Spleen (tissue), 11 donors: Measurements from ENCODE around the gene GMDS. TPM values are rescaled to one million over a fixed set of nuclear protein-coding genes. Genes with fewer than 3 reads are reported as not detected.

Experiments used
- DNase-seq: peaks from one replicate; pipeline ENCODE4 v3.0.0-alpha.2; 2020
- H3K27ac ChIP-seq, 8 donors: fragments of 200-600 bp; sonication (generic) in 7 of 8; 1 replicate in 4 of 8; 2 replicates in 4 of 8; pipeline versions ENCODE4 v1.5.0 to v1.8.0; 2016 to 2021; ENCODE audit warnings: inconsistent platforms in 4 of 8, mild to moderate bottlenecking in 4 of 8, moderate library complexity in 1 of 8
- H3K27me3 ChIP-seq, 7 donors: fragments of 200-600 bp; sonication (generic) in 6 of 7; replicated peaks in 1 of 7; 1 replicate in 4 of 7; 2 replicates in 3 of 7; pipeline versions ENCODE4 v1.5.0 to v1.8.0; 2016 to 2021; ENCODE audit warnings: inconsistent platforms in 3 of 7, mild to moderate bottlenecking in 1 of 7
- H3K36me3 ChIP-seq, 6 donors: fragments of 200-600 bp; sonication (generic) in 5 of 6; 1 replicate in 4 of 6; 2 replicates in 2 of 6; pipeline versions ENCODE4 v1.5.0 to v1.8.0; 2016 to 2021; ENCODE audit warnings: inconsistent platforms in 2 of 6
- H3K4me1 ChIP-seq, 6 donors: fragments of 200-600 bp; sonication (generic) in 5 of 6; 1 replicate in 3 of 6; 2 replicates in 3 of 6; pipeline versions ENCODE4 v1.5.0 to v1.8.0; 2016 to 2021; ENCODE audit warnings: inconsistent platforms in 3 of 6
- H3K4me3 ChIP-seq, 8 donors: fragments of 200-600 bp; sonication (generic) in 7 of 8; 1 replicate in 4 of 8; 2 replicates in 4 of 8; pipeline versions ENCODE4 v1.5.0 to v1.8.0; 2016 to 2021; ENCODE audit warnings: inconsistent platforms in 4 of 8, mild to moderate bottlenecking in 4 of 8, moderate library complexity in 2 of 8
- H3K9me3 ChIP-seq, 8 donors: fragments of 200-600 bp; sonication (generic) in 7 of 8; 1 replicate in 4 of 8; 2 replicates in 4 of 8; pipeline versions ENCODE4 v1.5.0 to v1.8.0; 2016 to 2021; ENCODE audit warnings: inconsistent platforms in 4 of 8
- POLR2A ChIP-seq, 3 donors: fragments of 450-650 bp; IDR thresholded peaks; one replicate each; pipeline ENCODE4 v1.5.1; 2017; ENCODE audit warnings: antibody characterized with exemption in 3 of 3, mild to moderate bottlenecking in 1 of 3
- POLR2AphosphoS5 ChIP-seq, 3 donors: sonication (generic); formaldehyde crosslinking; IDR thresholded peaks; one replicate each; pipeline ENCODE4 v1.5.1; 2017; ENCODE audit warnings: antibody characterized with exemption in 3 of 3
- WGBS, 5 donors: extraction: QIAGEN DNeasy Blood & Tissue Kit in 3 of 5; methylation state at CpG; one replicate each; pipeline versions ENCODE4 v1.1.5 to v1.1.7; 2013 to 2018; 5-methylcytosine and 5-hydroxymethylcytosine counted together
- intact Hi-C: fragments of 100-400 bp; cut with DNase I; formaldehyde crosslinking; loops from one replicate; pipeline ENCODE4 v1.15.0; 2023; ENCODE audit warnings: low total_unique reads
- polyA plus RNA-seq, 3 donors: library from polyadenylated mRNA; stranded (reverse); fragments of 200-250 nt; gene quantifications; one replicate each; pipeline ENCODE4 v1.2.1, GENCODE V29; 2013
- total RNA-seq, 7 donors: library from RNA; depleted of rRNA in 3 of 7; stranded (reverse); fragments of >200 nt in 3 of 7; fragmentation: NEBNext Ultra II Directional in 4 of 7; extraction: Animal tissue kit (Norgen Biotek cat#: 25700) in 4 of 7; gene quantifications; one replicate each; pipeline versions ENCODE4 v1.1.0 to v1.2.1, GENCODE V29; 2016 to 2021
- TF ChIP-seq, protein P1 (sequence below), 11 experiments: fragments of 200-600 bp in 7 of 11; fragments of 450-650 bp in 4 of 11; sonication (generic) in 4 of 11; IDR thresholded peaks in 8 of 11; conservative IDR thresholded peaks in 3 of 11; 1 replicate in 7 of 11; 2 replicates in 4 of 11; pipeline versions ENCODE4 v1.4.0 to v1.8.0; 2016 to 2021; ENCODE audit warnings: antibody characterized with exemption in 11 of 11, inconsistent platforms in 4 of 11, mild to moderate bottlenecking in 1 of 11
- donor health status: healthy with polysubstance abuse.
- donor health status: DM: no; HTN: no; CAD: no; lungs with moderate emphysema.
- donor health status: DM: no; HTN: no; CAD: no.
- donor health status: Bipolar disorder and iron deficiency.
- donor health status: healthy.
- donor health status: DM: no; HTN: no; CAD: no.
- donor health status: DM: yes; HTN: yes; CAD: no.

The GMDS gene
- total and polyA plus RNA-seq, 10 donors: 9.1 to 30.8 (median 17.7) TPM

DNA sequence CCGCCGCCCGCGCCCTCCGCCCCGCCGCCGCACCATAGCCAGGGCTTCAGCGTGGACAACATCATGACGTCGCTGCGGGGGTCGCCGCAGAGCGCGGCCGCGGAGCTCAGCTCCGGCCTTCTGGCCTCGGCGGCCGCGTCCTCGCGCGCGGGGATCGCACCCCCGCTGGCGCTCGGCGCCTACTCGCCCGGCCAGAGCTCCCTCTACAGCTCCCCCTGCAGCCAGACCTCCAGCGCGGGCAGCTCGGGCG, 634.2 kb downstream of the GMDS start:
- no peaks in the 10 kb centered on the region for H3K36me3 ChIP-seq
- WGBS, 5 donors: 4 to 43% (median 7%) methylated on average over 8 to 38 of the region's 38 CpGs
- peaks cover 0 to 18% (median 0%) of the 10 kb centered on the region in 8 donors for H3K9me3 ChIP-seq
- intact Hi-C loops: no loop called here
- DNase-seq: no peak
- H3K27me3 ChIP-seq: peaks cover 19 to 100% (median 94%) of the 10 kb centered on the region in 7 donors
- H3K4me3 ChIP-seq: peak overlapping the region in 7 of 8 donors; percentile 22 to 79 (median 65)
- peaks cover 19 to 88% (median 68%) of the 10 kb centered on the region in 6 donors for H3K4me1 ChIP-seq
- peak overlapping the region in 1 of 8 donors; percentile 80 for H3K27ac ChIP-seq
- TF ChIP-seq, protein P1, sequence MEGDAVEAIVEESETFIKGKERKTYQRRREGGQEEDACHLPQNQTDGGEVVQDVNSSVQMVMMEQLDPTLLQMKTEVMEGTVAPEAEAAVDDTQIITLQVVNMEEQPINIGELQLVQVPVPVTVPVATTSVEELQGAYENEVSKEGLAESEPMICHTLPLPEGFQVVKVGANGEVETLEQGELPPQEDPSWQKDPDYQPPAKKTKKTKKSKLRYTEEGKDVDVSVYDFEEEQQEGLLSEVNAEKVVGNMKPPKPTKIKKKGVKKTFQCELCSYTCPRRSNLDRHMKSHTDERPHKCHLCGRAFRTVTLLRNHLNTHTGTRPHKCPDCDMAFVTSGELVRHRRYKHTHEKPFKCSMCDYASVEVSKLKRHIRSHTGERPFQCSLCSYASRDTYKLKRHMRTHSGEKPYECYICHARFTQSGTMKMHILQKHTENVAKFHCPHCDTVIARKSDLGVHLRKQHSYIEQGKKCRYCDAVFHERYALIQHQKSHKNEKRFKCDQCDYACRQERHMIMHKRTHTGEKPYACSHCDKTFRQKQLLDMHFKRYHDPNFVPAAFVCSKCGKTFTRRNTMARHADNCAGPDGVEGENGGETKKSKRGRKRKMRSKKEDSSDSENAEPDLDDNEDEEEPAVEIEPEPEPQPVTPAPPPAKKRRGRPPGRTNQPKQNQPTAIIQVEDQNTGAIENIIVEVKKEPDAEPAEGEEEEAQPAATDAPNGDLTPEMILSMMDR (IDR thresholded peaks at IDR 0.05 in 8 of 11, conservative IDR thresholded peaks at IDR 0.05 in 3 of 11): no peak
- TF ChIP-seq POLR2A (IDR thresholded peaks at IDR 0.05) (no peak), POLR2AphosphoS5 (IDR thresholded peaks at IDR 0.05) (no peak)

- Histone ChIP-seq H3K9me3 (peaks cover 0 to 18% (median 0%) of the 10 kb centered on the region in 8 donors), H3K4me1 (peaks cover 19 to 93% (median 71%) of the 10 kb centered on the region in 6 donors), H3K4me3 (peak overlapping the region in 7 of 8 donors; percentile 33 to 79 (median 65)), H3K27me3 (peaks cover 21 to 100% (median 96%) of the 10 kb centered on the region in 7 donors), H3K27ac (peak overlapping the region in 2 of 8 donors; percentile 59 to 80), H3K36me3 (no peaks in the 10 kb centered on the region)
- WGBS, 5 donors: 2 to 11% (median 3%) methylated on average over 38 to 101 of the region's 101 CpGs
- intact Hi-C loops: no loop called here
- TF ChIP-seq POLR2A (IDR thresholded peaks at IDR 0.05): no peak
- TF ChIP-seq, protein P1 (IDR thresholded peaks at IDR 0.05 in 8 of 11, conservative IDR thresholded peaks at IDR 0.05 in 3 of 11): no peak
- no peak for TF ChIP-seq POLR2AphosphoS5 (IDR thresholded peaks at IDR 0.05)
- no peak for DNase-seq
These were observed 634.7 kb downstream of the GMDS start for GRCh38 chr6:1610497-1611321.

GRCh38 chr6:1609648-1610496, 635.5 kb downstream of the GMDS start, which contains the start of gene FOXC1:
Gene FOXC1, plus strand, starts transcription at chr6:1609915. Its CDS starts 531 bp downstream, at chr6:1610446.
- TF ChIP-seq, protein P1 (IDR thresholded peaks at IDR 0.05 in 8 of 11, conservative IDR thresholded peaks at IDR 0.05 in 3 of 11): no peak
- TF ChIP-seq POLR2AphosphoS5 (IDR thresholded peaks at IDR 0.05): peak; percentile 29 to 66 (median 57)
- DNase-seq: peak; percentile 91
- no peaks in the 10 kb centered on the region for H3K36me3 ChIP-seq
- intact Hi-C loops: no loop called here
- H3K27ac ChIP-seq: peak within 1 kb of the TSS in 6 of 8 donors; percentile 4 to 80 (median 58)
- peak within 1 kb of the TSS; percentile 51 to 79 (median 65) for H3K4me3 ChIP-seq
- WGBS, 5 donors: 0 to 1% (median 0%) methylated on average over 62 to 115 of the region's 115 CpGs
- H3K27me3 ChIP-seq: peaks cover 24 to 100% (median 96%) of the 10 kb centered on the region in 7 donors
- peaks cover 0 to 12% (median 0%) of the 10 kb centered on the region in 8 donors for H3K9me3 ChIP-seq
- peaks cover 25 to 96% (median 77%) of the 10 kb centered on the region in 6 donors for H3K4me1 ChIP-seq
